OCI-LY7 (cell line): ENCODE measurements around the gene MYL5. TPM values are rescaled to one million over a fixed set of nuclear protein-coding genes. Genes with fewer than 3 reads are reported as not detected.

Experiments used
- BruUV-seq: library from RNA; stranded (reverse); fragments of 400-500 nt; replicated peaks from 2 replicates; lab custom pipeline; 2021; lab: Mats Ljungman, UMichigan
- CTCF ChIA-PET: fragments of 300-600 bp; sonication (Branson Sonifier 250); formaldehyde crosslinking; loops from one replicate; lab custom pipeline; 2022; ENCODE audit warnings: antibody characterized with exemption; ENCODE audit not compliant: unreplicated experiment; lab: Charles Lee
- POLR2A ChIA-PET: fragments of 300-600 bp; sonication (Branson Sonifier 250); formaldehyde crosslinking; loops from one replicate; lab custom pipeline; 2022; ENCODE audit warnings: antibody characterized with exemption; lab: Charles Lee
- DNase-seq: peaks from one replicate; pipeline ENCODE4 v3.0.0-alpha.2; 2015; ENCODE audit warnings: low spot score
- H2AFZ ChIP-seq: fragments of 200-600 bp; sonication (generic), shearing (Covaris generic); 2 replicates; pipeline ENCODE4 v1.6.1; 2014; ENCODE audit warnings: mild to moderate bottlenecking, antibody characterized with exemption, low read length, moderate library complexity
- H3K27ac ChIP-seq: fragments of 200-600 bp; sonication (generic); 2 replicates; pipeline ENCODE4 v1.5.1; 2014; ENCODE audit warnings: mixed run types, low read depth, mild to moderate bottlenecking, moderate library complexity, low read length, inconsistent platforms; ENCODE audit not compliant: poor library complexity, severe bottlenecking
- H3K36me3 ChIP-seq: fragments of 200-600 bp; sonication (generic); 2 replicates; pipeline ENCODE4 v1.6.1; 2014; ENCODE audit warnings: mild to moderate bottlenecking, antibody characterized with exemption, low read length, moderate library complexity, mixed read lengths; ENCODE audit not compliant: insufficient read depth
- H3K4me1 ChIP-seq: fragments of 200-600 bp; sonication (generic); 2 replicates; pipeline ENCODE4 v1.5.1; 2014; ENCODE audit warnings: mild to moderate bottlenecking, low read length; ENCODE audit not compliant: insufficient read depth, poor library complexity, severe bottlenecking
- H3K4me2 ChIP-seq: fragments of 200-600 bp; sonication (generic); 2 replicates; pipeline ENCODE4 v1.6.1; 2014; ENCODE audit warnings: mild to moderate bottlenecking, low read length
- H3K4me3 ChIP-seq: fragments of 200-600 bp; sonication (generic); 2 replicates; pipeline ENCODE4 v1.5.1; 2014; ENCODE audit warnings: mild to moderate bottlenecking, low read depth, low read length; ENCODE audit not compliant: poor library complexity, severe bottlenecking
- H3K79me2 ChIP-seq: fragments of 200-600 bp; sonication (generic); 2 replicates; pipeline ENCODE4 v1.6.1; 2016; ENCODE audit warnings: low read depth, mild to moderate bottlenecking, low read length, moderate library complexity, mixed read lengths; ENCODE audit not compliant: insufficient read depth
- H3K9me2 ChIP-seq: fragments of 200-600 bp; sonication (generic); 2 replicates; pipeline ENCODE4 v1.6.1; 2016; ENCODE audit warnings: mild to moderate bottlenecking, low read length, mixed read lengths; ENCODE audit not compliant: insufficient read depth
- H3K9me3 ChIP-seq: fragments of 200-600 bp; sonication (generic); 2 replicates; pipeline ENCODE4 v1.6.1; 2014; ENCODE audit warnings: mild to moderate bottlenecking, mixed run types, low read length, mixed read lengths
- H4K20me1 ChIP-seq: fragments of 200-600 bp; sonication (generic); 2 replicates; pipeline ENCODE4 v1.6.1; 2014; ENCODE audit warnings: mild to moderate bottlenecking, antibody characterized with exemption, low read length, moderate library complexity, mixed read lengths; ENCODE audit not compliant: insufficient read depth
- EZH2phosphoT487 ChIP-seq: fragments of 200-600 bp; sonication (generic); IDR thresholded peaks from 2 replicates; pipeline ENCODE4 v1.6.1; 2018; ENCODE audit warnings: low read depth, borderline replicate concordance, mild to moderate bottlenecking, mixed run types, antibody characterized with exemption, low read length, moderate library complexity, mixed read lengths
- intact Hi-C: fragments of 100-400 bp; cut with micrococcal nuclease; formaldehyde crosslinking; loops from one replicate; pipeline ENCODE4 v1.10.0; 2022; ENCODE audit not compliant: unreplicated experiment
- total RNA-seq, 2 experiments: library from RNA; depleted of rRNA in 1 of 2; stranded (reverse); fragments of >200 nt in 1 of 2; shearing (Covaris generic) in 1 of 2; gene quantifications; 2 replicates each; pipeline ENCODE4 v1.2.3, GENCODE V29; 2014 to 2022
- TF ChIP-seq, protein P1 (sequence below): fragments of 200-600 bp; sonication (generic); conservative IDR thresholded peaks from 2 replicates; pipeline ENCODE4 v1.5.1; 2014; ENCODE audit warnings: mild to moderate bottlenecking, antibody characterized with exemption, low read length, moderate library complexity, mixed read lengths

The MYL5 gene
- total RNA-seq, 2 experiments from 2014 or later = 24.4 to 62.2 TPM

DNA sequence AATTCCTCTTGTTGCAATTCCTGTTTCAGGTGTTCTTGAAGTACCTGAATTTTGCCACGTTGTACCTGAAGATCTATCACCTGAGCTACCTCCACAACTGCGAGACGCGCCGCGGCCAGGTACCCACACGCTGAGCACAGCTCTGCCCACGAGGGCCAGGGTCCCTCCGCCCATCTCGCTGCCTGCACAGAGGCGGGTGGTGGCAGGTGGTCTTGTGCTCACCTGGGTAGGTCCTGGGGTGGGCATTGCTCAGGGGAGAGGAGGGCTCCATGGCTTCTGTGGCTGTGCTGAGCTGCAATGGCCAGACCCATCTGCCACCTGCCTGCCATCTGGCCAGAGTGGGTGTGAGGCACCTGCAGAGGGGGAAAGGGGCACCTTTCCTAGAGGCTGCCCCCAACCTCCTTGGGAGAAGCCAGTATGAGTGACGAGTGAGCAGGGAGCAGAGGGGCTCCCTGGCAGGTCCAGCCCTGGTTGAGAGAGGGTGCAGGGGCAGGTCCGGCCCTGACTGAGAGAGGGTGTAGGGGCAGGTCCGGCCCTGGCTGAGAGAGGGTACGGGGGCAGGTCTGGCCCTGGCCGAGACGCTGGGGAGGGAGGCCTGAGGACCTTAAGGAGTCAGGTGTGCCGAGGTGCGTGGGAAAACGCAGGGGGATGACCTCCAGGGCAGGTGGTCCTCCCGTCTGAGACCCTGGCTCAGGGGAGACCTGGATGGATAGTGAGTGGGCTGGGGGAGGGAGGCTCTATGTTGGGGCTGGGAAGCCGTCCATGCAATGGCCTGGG is 38.3 kb upstream of the MYL5 start:
- H3K4me3 ChIP-seq = no peak overlapping the region
- ChIA-PET CTCF (no interaction called here), POLR2A (no interaction called here)
- no peak overlapping the region for H2AFZ ChIP-seq
- no peaks in the 10 kb centered on the region for H3K9me2 ChIP-seq
- no peaks in the 10 kb centered on the region for H3K9me3 ChIP-seq
- BruUV-seq = no TSS peak
- H3K4me2 ChIP-seq = no peak overlapping the region
- H3K79me2 ChIP-seq = no peaks in the 10 kb centered on the region
- TF ChIP-seq EZH2phosphoT487 = no peak
- TF ChIP-seq, protein P1, sequence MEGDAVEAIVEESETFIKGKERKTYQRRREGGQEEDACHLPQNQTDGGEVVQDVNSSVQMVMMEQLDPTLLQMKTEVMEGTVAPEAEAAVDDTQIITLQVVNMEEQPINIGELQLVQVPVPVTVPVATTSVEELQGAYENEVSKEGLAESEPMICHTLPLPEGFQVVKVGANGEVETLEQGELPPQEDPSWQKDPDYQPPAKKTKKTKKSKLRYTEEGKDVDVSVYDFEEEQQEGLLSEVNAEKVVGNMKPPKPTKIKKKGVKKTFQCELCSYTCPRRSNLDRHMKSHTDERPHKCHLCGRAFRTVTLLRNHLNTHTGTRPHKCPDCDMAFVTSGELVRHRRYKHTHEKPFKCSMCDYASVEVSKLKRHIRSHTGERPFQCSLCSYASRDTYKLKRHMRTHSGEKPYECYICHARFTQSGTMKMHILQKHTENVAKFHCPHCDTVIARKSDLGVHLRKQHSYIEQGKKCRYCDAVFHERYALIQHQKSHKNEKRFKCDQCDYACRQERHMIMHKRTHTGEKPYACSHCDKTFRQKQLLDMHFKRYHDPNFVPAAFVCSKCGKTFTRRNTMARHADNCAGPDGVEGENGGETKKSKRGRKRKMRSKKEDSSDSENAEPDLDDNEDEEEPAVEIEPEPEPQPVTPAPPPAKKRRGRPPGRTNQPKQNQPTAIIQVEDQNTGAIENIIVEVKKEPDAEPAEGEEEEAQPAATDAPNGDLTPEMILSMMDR = no peak
- H3K36me3 ChIP-seq = no peaks in the 10 kb centered on the region
- H4K20me1 ChIP-seq = no peaks in the 10 kb centered on the region
- no peaks in the 10 kb centered on the region for H3K4me1 ChIP-seq
- intact Hi-C loops = no loop called here
- H3K27ac ChIP-seq = no peak overlapping the region
- no peak for DNase-seq

DNA sequence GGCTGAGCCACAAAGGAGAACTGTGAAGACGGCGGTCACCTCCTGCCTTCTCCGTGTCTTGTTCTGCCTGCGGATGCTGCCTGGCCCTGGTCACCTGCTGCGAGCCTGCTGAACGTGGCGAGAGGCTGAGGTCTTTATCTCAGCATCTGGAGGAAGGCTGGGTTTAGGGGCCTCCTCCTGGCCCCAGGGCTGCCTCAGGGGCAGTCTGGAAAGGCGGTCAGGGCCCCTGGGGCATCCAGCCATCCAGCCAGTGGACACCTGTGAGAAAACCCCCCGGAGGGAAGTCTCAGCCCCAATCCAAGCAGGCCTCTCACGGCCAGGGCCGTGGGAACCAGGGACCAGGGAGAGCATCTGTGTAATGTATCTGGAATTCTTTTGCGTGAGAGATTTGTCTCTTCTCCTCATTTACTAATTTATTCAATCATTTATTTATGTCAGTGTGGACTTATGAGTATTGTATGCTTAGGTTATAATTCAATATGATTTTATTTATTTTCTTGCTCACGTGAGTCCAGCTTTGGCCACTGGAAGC is 37.6 kb upstream of the MYL5 start:
- no peak overlapping the region for H2AFZ ChIP-seq
- H3K79me2 ChIP-seq = no peaks in the 10 kb centered on the region
- H3K27ac ChIP-seq = no peak overlapping the region
- H3K4me2 ChIP-seq = no peak overlapping the region
- DNase-seq = no peak
- POLR2A ChIA-PET = no interaction called here
- BruUV-seq = no TSS peak
- no peaks in the 10 kb centered on the region for H3K36me3 ChIP-seq
- TF ChIP-seq, protein P1 = no peak
- TF ChIP-seq EZH2phosphoT487 = no peak
- CTCF ChIA-PET = no interaction called here
- no peaks in the 10 kb centered on the region for H3K9me3 ChIP-seq
- no peaks in the 10 kb centered on the region for H3K9me2 ChIP-seq
- no peak overlapping the region for H3K4me3 ChIP-seq
- intact Hi-C loops = no loop called here
- H4K20me1 ChIP-seq = no peaks in the 10 kb centered on the region
- no peaks in the 10 kb centered on the region for H3K4me1 ChIP-seq
